ENCODE results near the gene ANKRD44. TPM values are rescaled to one million over a fixed set of nuclear protein-coding genes. Genes with fewer than 3 reads are reported as not detected.

The ANKRD44 gene
- total RNA-seq, 1 donor from 2014 or later = 11.2 TPM

DNA sequence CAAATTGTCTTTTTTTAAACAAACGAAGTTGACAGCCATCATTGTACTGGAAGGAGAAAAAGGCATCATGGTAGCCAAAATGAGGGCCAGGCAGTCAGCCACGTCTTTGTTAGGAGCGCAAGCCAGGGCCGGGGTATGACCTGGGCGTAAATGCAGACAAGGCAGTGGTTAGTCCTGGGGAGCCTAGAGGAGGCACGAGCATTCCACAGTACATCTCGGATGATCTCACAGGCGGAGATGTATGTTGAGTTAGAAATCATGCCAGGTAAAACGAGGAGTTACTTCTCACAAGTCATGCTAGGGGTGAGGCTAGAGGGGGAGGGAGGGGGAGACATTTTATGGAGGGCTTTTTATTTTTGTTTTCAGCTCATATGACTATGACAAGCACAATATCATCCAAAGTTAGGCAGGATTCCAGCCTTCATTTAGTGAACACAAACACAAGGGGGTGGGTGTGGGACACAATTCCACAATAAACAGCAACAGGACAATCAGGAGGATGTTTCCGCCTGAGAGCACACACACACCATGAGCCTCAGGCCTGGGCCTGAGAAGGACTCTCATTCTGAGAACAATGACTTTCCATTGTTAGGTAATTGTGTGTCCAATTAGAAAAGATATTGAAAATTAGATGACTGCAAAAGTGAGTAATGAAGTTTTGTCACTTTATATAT lies 319.7 kb downstream of the ANKRD44 start:
- no peak for DNase-seq (ENCODE audit: low read depth, low spot score)
- Mint-ChIP-seq H3K9me3 (no peaks in the 10 kb centered on the region), H3K4me3 (no peak overlapping the region), H3K27me3 (ENCODE audit: low read depth) (no peaks in the 10 kb centered on the region), H3K4me1 (peaks cover 47% of the 10 kb centered on the region), H3K36me3 (ENCODE audit: low read depth) (peaks cover 2% of the 10 kb centered on the region), H3K27ac (ENCODE audit: unreplicated experiment) (peak overlapping the region; percentile 79)
- TF ChIP-seq, protein P1, sequence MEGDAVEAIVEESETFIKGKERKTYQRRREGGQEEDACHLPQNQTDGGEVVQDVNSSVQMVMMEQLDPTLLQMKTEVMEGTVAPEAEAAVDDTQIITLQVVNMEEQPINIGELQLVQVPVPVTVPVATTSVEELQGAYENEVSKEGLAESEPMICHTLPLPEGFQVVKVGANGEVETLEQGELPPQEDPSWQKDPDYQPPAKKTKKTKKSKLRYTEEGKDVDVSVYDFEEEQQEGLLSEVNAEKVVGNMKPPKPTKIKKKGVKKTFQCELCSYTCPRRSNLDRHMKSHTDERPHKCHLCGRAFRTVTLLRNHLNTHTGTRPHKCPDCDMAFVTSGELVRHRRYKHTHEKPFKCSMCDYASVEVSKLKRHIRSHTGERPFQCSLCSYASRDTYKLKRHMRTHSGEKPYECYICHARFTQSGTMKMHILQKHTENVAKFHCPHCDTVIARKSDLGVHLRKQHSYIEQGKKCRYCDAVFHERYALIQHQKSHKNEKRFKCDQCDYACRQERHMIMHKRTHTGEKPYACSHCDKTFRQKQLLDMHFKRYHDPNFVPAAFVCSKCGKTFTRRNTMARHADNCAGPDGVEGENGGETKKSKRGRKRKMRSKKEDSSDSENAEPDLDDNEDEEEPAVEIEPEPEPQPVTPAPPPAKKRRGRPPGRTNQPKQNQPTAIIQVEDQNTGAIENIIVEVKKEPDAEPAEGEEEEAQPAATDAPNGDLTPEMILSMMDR (conservative IDR thresholded peaks at IDR 0.05) = no peak

DNA sequence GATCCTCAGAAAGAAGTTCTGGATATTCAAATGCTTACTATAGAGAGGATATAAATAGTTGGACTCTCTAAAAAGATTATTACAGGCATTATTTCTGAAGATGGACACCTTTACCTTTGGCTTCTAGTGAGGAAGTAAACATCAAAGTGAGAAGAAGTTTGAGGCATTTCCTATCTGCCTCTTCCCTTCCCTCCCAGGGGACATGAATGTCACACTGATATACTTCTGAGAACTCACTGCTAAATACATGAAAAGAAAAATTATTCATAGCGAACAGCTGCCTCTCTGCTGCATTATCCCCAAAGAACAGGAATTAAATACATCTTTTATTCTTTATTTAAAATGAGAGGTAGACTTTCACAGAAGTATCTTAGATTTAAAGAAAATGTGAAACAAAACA lies 320.5 kb downstream of the ANKRD44 start:
- Mint-ChIP-seq H3K36me3 (ENCODE audit: low read depth) (no peaks in the 10 kb centered on the region), H3K4me1 (peaks cover 47% of the 10 kb centered on the region), H3K27ac (ENCODE audit: unreplicated experiment) (peak overlapping the region; percentile 73), H3K4me3 (no peak overlapping the region), H3K9me3 (no peaks in the 10 kb centered on the region), H3K27me3 (ENCODE audit: low read depth) (no peaks in the 10 kb centered on the region)
- no peak for DNase-seq (ENCODE audit: low read depth, low spot score)
- TF ChIP-seq, protein P1 (conservative IDR thresholded peaks at IDR 0.05) = no peak

GRCh38 chr2:196989496-196989895 lies 321.1 kb downstream of the ANKRD44 start:
- Mint-ChIP-seq H3K4me3 (peak overlapping the region; percentile 2), H3K27ac (ENCODE audit: unreplicated experiment) (no peak overlapping the region), H3K27me3 (ENCODE audit: low read depth) (no peaks in the 10 kb centered on the region), H3K4me1 (peaks cover 47% of the 10 kb centered on the region), H3K9me3 (no peaks in the 10 kb centered on the region), H3K36me3 (ENCODE audit: low read depth) (no peaks in the 10 kb centered on the region)
- DNase-seq (ENCODE audit: low read depth, low spot score) = no peak
- TF ChIP-seq, protein P1 (conservative IDR thresholded peaks at IDR 0.05) = no peak

GRCh38 chr2:196988639-196989038 lies 321.9 kb downstream of the ANKRD44 start:
- TF ChIP-seq, protein P1 (conservative IDR thresholded peaks at IDR 0.05) = no peak
- Mint-ChIP-seq H3K4me3 (peak overlapping the region; percentile 81), H3K27me3 (ENCODE audit: low read depth) (no peaks in the 10 kb centered on the region), H3K36me3 (ENCODE audit: low read depth) (no peaks in the 10 kb centered on the region), H3K4me1 (peaks cover 47% of the 10 kb centered on the region), H3K9me3 (no peaks in the 10 kb centered on the region), H3K27ac (ENCODE audit: unreplicated experiment) (peak overlapping the region; percentile 98)
- no peak for DNase-seq (ENCODE audit: low read depth, low spot score)

- Mint-ChIP-seq H3K36me3 (ENCODE audit: low read depth) (no peaks in the 10 kb centered on the region), H3K4me3 (peak overlapping the region; percentile 78), H3K27me3 (ENCODE audit: low read depth) (no peaks in the 10 kb centered on the region), H3K4me1 (peaks cover 47% of the 10 kb centered on the region), H3K9me3 (no peaks in the 10 kb centered on the region), H3K27ac (ENCODE audit: unreplicated experiment) (peak overlapping the region; percentile 98)
- no peak for DNase-seq (ENCODE audit: low read depth, low spot score)
- TF ChIP-seq, protein P1 (conservative IDR thresholded peaks at IDR 0.05) = no peak
These were observed 322.8 kb downstream of the ANKRD44 start for GRCh38 chr2:196987649-196988364.

Measured in neural crest cell (in vitro differentiated cells).